ENCODE results near the gene BCO1.

The BCO1 gene

GRCh38 chr16:81321536-81321935 is 83.0 kb downstream of the BCO1 start:
- no peak for DNase-seq (ENCODE audit: low read depth)
- no peak overlapping the region for H3K4me3 ChIP-seq (ENCODE audit: low read depth, low read length)
- TF ChIP-seq MYC (IDR thresholded peaks at IDR 0.05; ENCODE audit: low read depth, low read length), result no peak
- no peak for TF ChIP-seq MAX (IDR thresholded peaks at IDR 0.05; ENCODE audit: low read depth, low read length)
- no peak for TF ChIP-seq POLR2A (IDR thresholded peaks at IDR 0.05; ENCODE audit: extremely low read depth, insufficient read length)
- TF ChIP-seq, protein P1, sequence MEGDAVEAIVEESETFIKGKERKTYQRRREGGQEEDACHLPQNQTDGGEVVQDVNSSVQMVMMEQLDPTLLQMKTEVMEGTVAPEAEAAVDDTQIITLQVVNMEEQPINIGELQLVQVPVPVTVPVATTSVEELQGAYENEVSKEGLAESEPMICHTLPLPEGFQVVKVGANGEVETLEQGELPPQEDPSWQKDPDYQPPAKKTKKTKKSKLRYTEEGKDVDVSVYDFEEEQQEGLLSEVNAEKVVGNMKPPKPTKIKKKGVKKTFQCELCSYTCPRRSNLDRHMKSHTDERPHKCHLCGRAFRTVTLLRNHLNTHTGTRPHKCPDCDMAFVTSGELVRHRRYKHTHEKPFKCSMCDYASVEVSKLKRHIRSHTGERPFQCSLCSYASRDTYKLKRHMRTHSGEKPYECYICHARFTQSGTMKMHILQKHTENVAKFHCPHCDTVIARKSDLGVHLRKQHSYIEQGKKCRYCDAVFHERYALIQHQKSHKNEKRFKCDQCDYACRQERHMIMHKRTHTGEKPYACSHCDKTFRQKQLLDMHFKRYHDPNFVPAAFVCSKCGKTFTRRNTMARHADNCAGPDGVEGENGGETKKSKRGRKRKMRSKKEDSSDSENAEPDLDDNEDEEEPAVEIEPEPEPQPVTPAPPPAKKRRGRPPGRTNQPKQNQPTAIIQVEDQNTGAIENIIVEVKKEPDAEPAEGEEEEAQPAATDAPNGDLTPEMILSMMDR (IDR thresholded peaks at IDR 0.05; ENCODE audit: low read depth, low read length), result no peak

GRCh38 chr16:81324808-81325207 is 86.3 kb downstream of the BCO1 start:
- no peak for DNase-seq (ENCODE audit: low read depth)
- no peak for TF ChIP-seq POLR2A (IDR thresholded peaks at IDR 0.05; ENCODE audit: extremely low read depth, insufficient read length)
- TF ChIP-seq, protein P1 (IDR thresholded peaks at IDR 0.05; ENCODE audit: low read depth, low read length), result no peak
- no peak for TF ChIP-seq MAX (IDR thresholded peaks at IDR 0.05; ENCODE audit: low read depth, low read length)
- no peak for TF ChIP-seq MYC (IDR thresholded peaks at IDR 0.05; ENCODE audit: low read depth, low read length)
- no peak overlapping the region for H3K4me3 ChIP-seq (ENCODE audit: low read depth, low read length)

DNA sequence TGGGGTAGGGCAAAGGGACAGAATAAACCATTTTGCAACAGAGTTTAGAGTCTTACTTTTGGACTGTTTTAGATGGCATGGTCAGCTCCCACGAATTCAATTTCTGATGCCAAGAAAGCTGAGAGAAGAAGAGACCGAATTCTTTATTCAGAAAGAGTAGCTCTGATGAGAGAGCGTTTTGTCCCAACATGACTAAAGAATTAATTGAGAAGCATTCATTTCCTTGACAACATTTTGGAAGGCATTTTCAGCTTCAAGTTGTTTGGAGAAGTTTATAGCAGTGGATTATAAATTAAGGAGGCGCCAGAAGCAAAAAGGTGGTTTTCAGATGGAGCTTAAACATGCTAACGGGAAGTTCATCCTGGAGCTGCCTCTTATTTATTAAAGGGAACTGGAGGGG is 88.5 kb downstream of the BCO1 start:
- no peak for DNase-seq (ENCODE audit: low read depth)
- no peak overlapping the region for H3K4me3 ChIP-seq (ENCODE audit: low read depth, low read length)
- TF ChIP-seq MYC (IDR thresholded peaks at IDR 0.05; ENCODE audit: low read depth, low read length) (no peak), MAX (IDR thresholded peaks at IDR 0.05; ENCODE audit: low read depth, low read length) (no peak), POLR2A (IDR thresholded peaks at IDR 0.05; ENCODE audit: extremely low read depth, insufficient read length) (no peak)
- TF ChIP-seq, protein P1 (IDR thresholded peaks at IDR 0.05; ENCODE audit: low read depth, low read length), result no peak

GRCh38 chr16:81327447-81328196 is 89.1 kb downstream of the BCO1 start:
- DNase-seq (ENCODE audit: low read depth), result no peak
- no peak for TF ChIP-seq MAX (IDR thresholded peaks at IDR 0.05; ENCODE audit: low read depth, low read length)
- TF ChIP-seq, protein P1 (IDR thresholded peaks at IDR 0.05; ENCODE audit: low read depth, low read length), result no peak
- TF ChIP-seq MYC (IDR thresholded peaks at IDR 0.05; ENCODE audit: low read depth, low read length), result no peak
- no peak for TF ChIP-seq POLR2A (IDR thresholded peaks at IDR 0.05; ENCODE audit: extremely low read depth, insufficient read length)
- no peak overlapping the region for H3K4me3 ChIP-seq (ENCODE audit: low read depth, low read length)

DNA sequence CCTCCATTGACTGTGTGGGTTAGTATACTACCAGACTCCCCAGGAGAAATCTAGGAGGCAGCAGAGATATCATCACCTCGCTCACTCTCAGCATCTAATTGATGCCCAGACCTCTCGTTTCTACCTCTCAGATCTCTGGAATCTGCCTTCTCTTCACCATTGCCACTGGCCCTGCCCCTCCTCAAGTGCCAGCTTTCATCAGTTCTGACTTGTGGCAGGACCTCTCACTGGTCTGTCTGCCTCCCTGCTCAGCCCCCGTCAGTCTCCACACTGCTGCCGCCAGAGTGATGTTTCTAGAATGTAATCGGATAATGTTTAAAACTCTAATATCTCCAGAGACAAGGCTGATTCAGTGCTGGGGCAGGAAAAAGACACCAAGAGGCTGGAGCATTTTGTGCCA is 91.5 kb downstream of the BCO1 start:
- DNase-seq (ENCODE audit: low read depth), result no peak
- no peak overlapping the region for H3K4me3 ChIP-seq (ENCODE audit: low read depth, low read length)
- no peak for TF ChIP-seq MYC (IDR thresholded peaks at IDR 0.05; ENCODE audit: low read depth, low read length)
- TF ChIP-seq MAX (IDR thresholded peaks at IDR 0.05; ENCODE audit: low read depth, low read length), result no peak
- TF ChIP-seq POLR2A (IDR thresholded peaks at IDR 0.05; ENCODE audit: extremely low read depth, insufficient read length), result no peak
- TF ChIP-seq, protein P1 (IDR thresholded peaks at IDR 0.05; ENCODE audit: low read depth, low read length), result no peak
